Body of pancreas (tissue), 4 donors: Measurements from ENCODE around the gene GIGYF2.
"Not testable (repeated sequence)": the region's sequence is repeated elsewhere in the genome, so short reads cannot be mapped to it uniquely, and the experiment has no call there.

Experiments
- POLR2A ChIP-seq, 3 donors: fragments of 450-650 bp; IDR thresholded peaks; one replicate each; pipeline ENCODE4 v1.6.1; 2016; ENCODE audit warnings: antibody characterized with exemption in 3 of 3, mild to moderate bottlenecking in 2 of 3
- TF ChIP-seq, protein P1 (sequence below), 7 experiments: fragments of 450-650 bp in 4 of 7; fragments of 200-600 bp in 3 of 7; sonication (generic) in 3 of 7; IDR thresholded peaks; one replicate each; pipeline ENCODE4 v1.5.1; 2016 to 2019; ENCODE audit warnings: antibody characterized with exemption in 7 of 7

DNA sequence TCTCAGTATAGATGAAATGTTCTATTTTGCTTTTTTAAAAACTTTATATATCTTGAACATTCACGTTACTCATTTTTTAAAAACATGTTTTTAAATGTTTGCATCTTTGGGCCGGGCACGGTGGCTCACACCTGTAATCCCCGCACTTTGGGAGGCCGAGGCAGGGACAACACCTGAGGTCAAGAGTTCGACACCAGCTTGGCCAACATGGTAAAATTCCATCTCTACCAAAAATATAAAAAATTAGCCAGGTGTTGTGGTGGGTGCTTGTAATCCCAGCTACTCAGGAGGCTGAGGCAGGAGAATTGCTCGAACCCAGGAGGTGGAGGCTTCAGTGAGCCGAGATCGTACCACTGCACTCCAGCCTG lies 210.6 kb downstream of the GIGYF2 start:
- TF ChIP-seq, protein P1, sequence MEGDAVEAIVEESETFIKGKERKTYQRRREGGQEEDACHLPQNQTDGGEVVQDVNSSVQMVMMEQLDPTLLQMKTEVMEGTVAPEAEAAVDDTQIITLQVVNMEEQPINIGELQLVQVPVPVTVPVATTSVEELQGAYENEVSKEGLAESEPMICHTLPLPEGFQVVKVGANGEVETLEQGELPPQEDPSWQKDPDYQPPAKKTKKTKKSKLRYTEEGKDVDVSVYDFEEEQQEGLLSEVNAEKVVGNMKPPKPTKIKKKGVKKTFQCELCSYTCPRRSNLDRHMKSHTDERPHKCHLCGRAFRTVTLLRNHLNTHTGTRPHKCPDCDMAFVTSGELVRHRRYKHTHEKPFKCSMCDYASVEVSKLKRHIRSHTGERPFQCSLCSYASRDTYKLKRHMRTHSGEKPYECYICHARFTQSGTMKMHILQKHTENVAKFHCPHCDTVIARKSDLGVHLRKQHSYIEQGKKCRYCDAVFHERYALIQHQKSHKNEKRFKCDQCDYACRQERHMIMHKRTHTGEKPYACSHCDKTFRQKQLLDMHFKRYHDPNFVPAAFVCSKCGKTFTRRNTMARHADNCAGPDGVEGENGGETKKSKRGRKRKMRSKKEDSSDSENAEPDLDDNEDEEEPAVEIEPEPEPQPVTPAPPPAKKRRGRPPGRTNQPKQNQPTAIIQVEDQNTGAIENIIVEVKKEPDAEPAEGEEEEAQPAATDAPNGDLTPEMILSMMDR (IDR thresholded peaks at IDR 0.05) = not testable (repeated sequence)
- not testable (repeated sequence) for TF ChIP-seq POLR2A (IDR thresholded peaks at IDR 0.05)
